H9 (cell line): ENCODE results near the gene MATN4. TPM values are rescaled to one million over a fixed set of nuclear protein-coding genes. Genes with fewer than 3 reads are reported as not detected.

Source experiments
- DNase-seq: peaks from one replicate; pipeline ENCODE4 v3.0.0-alpha.2; 2017
- H2AFZ ChIP-seq: one replicate; pipeline ENCODE4 v1.6.1; 2013; ENCODE audit warnings: mild to moderate bottlenecking, low read length, control low read depth, moderate library complexity
- H2AK5ac ChIP-seq: 2 replicates; pipeline ENCODE4 v1.6.1; 2013; ENCODE audit warnings: low read length, control low read depth, mixed read lengths; ENCODE audit not compliant: insufficient read length
- H2BK120ac ChIP-seq: one replicate; pipeline ENCODE4 v1.6.1; 2013; ENCODE audit warnings: low read depth, mild to moderate bottlenecking, low read length, control low read depth, inconsistent platforms; ENCODE audit not compliant: poor library complexity, severe bottlenecking
- H2BK12ac ChIP-seq: 2 replicates; pipeline ENCODE4 v1.6.1; 2013; ENCODE audit warnings: low read length, control low read depth, mixed read lengths, low read depth; ENCODE audit not compliant: insufficient read length
- H2BK15ac ChIP-seq: 2 replicates; pipeline ENCODE4 v1.6.1; 2013; ENCODE audit warnings: low read depth, low read length, control low read depth
- H2BK20ac ChIP-seq: one replicate; pipeline ENCODE4 v1.6.1; 2013; ENCODE audit warnings: low read depth, mild to moderate bottlenecking, low read length, control low read depth, inconsistent platforms; ENCODE audit not compliant: poor library complexity, severe bottlenecking
- H2BK5ac ChIP-seq: 2 replicates; pipeline ENCODE4 v1.6.1; 2013; ENCODE audit warnings: low read length, control low read depth, mixed read lengths; ENCODE audit not compliant: insufficient read length
- H3K14ac ChIP-seq: 2 replicates; pipeline ENCODE4 v1.6.1; 2013; ENCODE audit warnings: low read length, control low read depth; ENCODE audit not compliant: insufficient read depth
- H3K18ac ChIP-seq: 2 replicates; pipeline ENCODE4 v1.6.1; 2013; ENCODE audit warnings: low read depth, mild to moderate bottlenecking, mixed read lengths, low read length, control low read depth; ENCODE audit not compliant: insufficient read length
- H3K23ac ChIP-seq: 2 replicates; pipeline ENCODE4 v1.6.1; 2013; ENCODE audit warnings: low read length, control low read depth, mixed read lengths, low read depth; ENCODE audit not compliant: insufficient read length
- H3K23me2 ChIP-seq: 2 replicates; pipeline ENCODE4 v1.6.1; 2013; ENCODE audit warnings: low read depth, mild to moderate bottlenecking, mixed read lengths, low read length, control low read depth; ENCODE audit not compliant: insufficient read length, poor library complexity, severe bottlenecking
- H3K27ac ChIP-seq: 2 replicates; pipeline ENCODE4 v1.5.1; 2013; ENCODE audit warnings: low read length, control low read depth, mixed read lengths, low read depth; ENCODE audit not compliant: insufficient read length
- H3K27me3 ChIP-seq: 2 replicates; pipeline ENCODE4 v1.6.1; 2013; ENCODE audit warnings: low read length, control low read depth, inconsistent platforms; ENCODE audit not compliant: insufficient read depth
- H3K4ac ChIP-seq: 2 replicates; pipeline ENCODE4 v1.6.1; 2013; ENCODE audit warnings: low read depth, mild to moderate bottlenecking, control low read depth, inconsistent platforms, low read length, moderate library complexity
- H3K4me1 ChIP-seq: 2 replicates; pipeline ENCODE4 v1.6.1; 2013; ENCODE audit warnings: low read length, control low read depth, inconsistent platforms; ENCODE audit not compliant: insufficient read depth
- H3K4me2 ChIP-seq: 2 replicates; pipeline ENCODE4 v1.6.1; 2013; ENCODE audit warnings: low read length, control low read depth, mixed read lengths; ENCODE audit not compliant: insufficient read length, insufficient read depth
- H3K56ac ChIP-seq: 2 replicates; pipeline ENCODE4 v1.6.1; 2013; ENCODE audit warnings: low read depth, mild to moderate bottlenecking, mixed read lengths, low read length, control low read depth; ENCODE audit not compliant: insufficient read length
- H3K79me1 ChIP-seq: 2 replicates; pipeline ENCODE4 v1.6.1; 2013; ENCODE audit warnings: low read depth, mild to moderate bottlenecking, moderate library complexity, low read length, control low read depth, inconsistent platforms; ENCODE audit not compliant: insufficient read depth, poor library complexity, severe bottlenecking
- H3K79me2 ChIP-seq: 2 replicates; pipeline ENCODE4 v1.6.1; 2013; ENCODE audit warnings: low read length, control low read depth, inconsistent platforms; ENCODE audit not compliant: insufficient read depth
- H3K9ac ChIP-seq: 2 replicates; pipeline ENCODE4 v1.6.1; 2013; ENCODE audit warnings: low read length, control low read depth, mixed read lengths; ENCODE audit not compliant: insufficient read length; ENCODE audit errors: extremely low read depth
- H3K9me3 ChIP-seq: one replicate; pipeline ENCODE4 v1.6.1; 2013; ENCODE audit warnings: low read depth, low read length, inconsistent platforms; ENCODE audit not compliant: control insufficient read depth
- H3T11ph ChIP-seq: one replicate; pipeline ENCODE4 v1.6.1; 2013; ENCODE audit warnings: mild to moderate bottlenecking, low read length, control low read depth, inconsistent platforms
- H4K20me1 ChIP-seq: one replicate; pipeline ENCODE4 v1.6.1; 2013; ENCODE audit not compliant: control insufficient read depth, insufficient read length, insufficient read depth
- H4K5ac ChIP-seq: 2 replicates; pipeline ENCODE4 v1.6.1; 2013; ENCODE audit warnings: low read depth, mild to moderate bottlenecking, mixed read lengths, low read length, control low read depth; ENCODE audit not compliant: insufficient read length
- H4K8ac ChIP-seq: replicated peaks from 2 replicates; pipeline ENCODE4 v1.6.1; 2013; ENCODE audit warnings: low read length, control low read depth, mixed read lengths, low read depth; ENCODE audit not compliant: insufficient read length
- H4K91ac ChIP-seq: 2 replicates; pipeline ENCODE4 v1.6.1; 2013; ENCODE audit warnings: low read depth, mild to moderate bottlenecking, moderate library complexity, mixed read lengths, low read length, control low read depth; ENCODE audit not compliant: insufficient read length
- H3K27ac Mint-ChIP-seq, 3 experiments: 2 replicates in 2 of 3; 3 replicates in 1 of 3; pipeline ENCODE4 v1.8.0; 2020 to 2021; ENCODE audit warnings: mixed read lengths in 3 of 3, mild to moderate bottlenecking in 1 of 3, moderate library complexity in 1 of 3
- H3K27me3 Mint-ChIP-seq: 2 replicates; pipeline ENCODE4 v1.8.0; 2021; ENCODE audit warnings: low read depth, mild to moderate bottlenecking, moderate library complexity, mixed read lengths
- H3K36me3 Mint-ChIP-seq, 3 experiments: 2 replicates in 2 of 3; 3 replicates in 1 of 3; pipeline ENCODE4 v1.8.0; 2020 to 2021; ENCODE audit warnings: low read depth in 3 of 3, mixed read lengths in 3 of 3; ENCODE audit not compliant: insufficient read depth in 1 of 3
- H3K4me1 Mint-ChIP-seq, 2 experiments: 2 replicates each; pipeline ENCODE4 v1.8.0; 2020; ENCODE audit warnings: mixed read lengths in 2 of 2
- H3K4me3 Mint-ChIP-seq, 2 experiments: 2 replicates in 1 of 2; 3 replicates in 1 of 2; pipeline ENCODE4 v1.8.0; 2020 to 2021; ENCODE audit warnings: mild to moderate bottlenecking in 2 of 2, mixed read lengths in 2 of 2, moderate library complexity in 1 of 2
- H3K9me3 Mint-ChIP-seq, 2 experiments: 2 replicates in 1 of 2; 3 replicates in 1 of 2; pipeline ENCODE4 v1.8.0; 2020; ENCODE audit warnings: mild to moderate bottlenecking in 2 of 2, mixed read lengths in 2 of 2, moderate library complexity in 1 of 2
- CTCF ChIP-seq: fragments of 200-600 bp; sonication (generic); conservative IDR thresholded peaks from 3 replicates; pipeline ENCODE4 v1.8.0; 2021; ENCODE audit warnings: antibody characterized with exemption, mild to moderate bottlenecking
- WGBS: extraction: QIAGEN DNeasy Blood & Tissue Kit; methylation state at CpG from one replicate; pipeline ENCODE4 v1.1.7; 2013; ENCODE audit warnings: missing lambda C conversion rate, low lambda C conversion rate, mixed read lengths; ENCODE audit not compliant: insufficient read length; ENCODE audit errors: extremely low coverage; 5-methylcytosine and 5-hydroxymethylcytosine counted together
- total RNA-seq: library from RNA; stranded (reverse); gene quantifications from 2 replicates; pipeline ENCODE4 v1.2.1, GENCODE V29; 2021

The MATN4 gene
- total RNA-seq, 1 experiment from 2014 or later, result 0.11 TPM

- Histone ChIP-seq H3K9me3 (no peaks in the 10 kb centered on the region), H3K9ac (no peak overlapping the region), H4K20me1 (no peaks in the 10 kb centered on the region), H4K5ac (no peak overlapping the region), H3K27me3 (no peaks in the 10 kb centered on the region), H4K8ac (no peak overlapping the region), H2BK15ac (no peak overlapping the region), H2AFZ (no peak overlapping the region), H3K4ac (no peak overlapping the region), H2AK5ac (no peak overlapping the region), H3K14ac (no peak overlapping the region), H2BK5ac (no peak overlapping the region), H3K4me1 (no peaks in the 10 kb centered on the region), H3K4me2 (no peak overlapping the region), H3T11ph (no peak overlapping the region), H3K79me2 (no peaks in the 10 kb centered on the region), H3K56ac (no peak overlapping the region), H2BK12ac (no peak overlapping the region), H4K91ac (no peak overlapping the region), H3K23ac (no peak overlapping the region), H2BK20ac (no peak overlapping the region), H3K27ac (no peak overlapping the region), H2BK120ac (no peak overlapping the region), H3K79me1 (no peaks in the 10 kb centered on the region), H3K23me2 (no peaks in the 10 kb centered on the region), H3K18ac (no peak overlapping the region)
- no peak for TF ChIP-seq CTCF
- H3K4me1 Mint-ChIP-seq, result no peaks in the 10 kb centered on the region
- H3K9me3 Mint-ChIP-seq, result no peaks in the 10 kb centered on the region
- H3K36me3 Mint-ChIP-seq, result 0 out of 7 replicates have a peak, but pooled peaks cover 0 to 2% (median 0%) of the 10 kb centered on the region in 3 experiments
- peaks cover 6% of the 10 kb centered on the region for H3K27me3 Mint-ChIP-seq
- no peak overlapping the region for H3K27ac Mint-ChIP-seq
- DNase-seq, result no peak
- no peak overlapping the region for H3K4me3 Mint-ChIP-seq
- no CpG with 5 or more reads among the region's 1 CpG for WGBS
These were observed 28.1 kb downstream of the MATN4 start for GRCh38 chr20:45279992-45280391.
